Eye (tissue), 1 donor: ENCODE measurements around the gene COL23A1.
"Not testable (repeated sequence)": the region's sequence is repeated elsewhere in the genome, so short reads cannot be mapped to it uniquely, and the experiment has no call there.

ENCODE experiments used
- DNase-seq: peaks from one replicate; pipeline ENCODE4 v3.0.0-alpha.2; 2015

The COL23A1 gene

DNA sequence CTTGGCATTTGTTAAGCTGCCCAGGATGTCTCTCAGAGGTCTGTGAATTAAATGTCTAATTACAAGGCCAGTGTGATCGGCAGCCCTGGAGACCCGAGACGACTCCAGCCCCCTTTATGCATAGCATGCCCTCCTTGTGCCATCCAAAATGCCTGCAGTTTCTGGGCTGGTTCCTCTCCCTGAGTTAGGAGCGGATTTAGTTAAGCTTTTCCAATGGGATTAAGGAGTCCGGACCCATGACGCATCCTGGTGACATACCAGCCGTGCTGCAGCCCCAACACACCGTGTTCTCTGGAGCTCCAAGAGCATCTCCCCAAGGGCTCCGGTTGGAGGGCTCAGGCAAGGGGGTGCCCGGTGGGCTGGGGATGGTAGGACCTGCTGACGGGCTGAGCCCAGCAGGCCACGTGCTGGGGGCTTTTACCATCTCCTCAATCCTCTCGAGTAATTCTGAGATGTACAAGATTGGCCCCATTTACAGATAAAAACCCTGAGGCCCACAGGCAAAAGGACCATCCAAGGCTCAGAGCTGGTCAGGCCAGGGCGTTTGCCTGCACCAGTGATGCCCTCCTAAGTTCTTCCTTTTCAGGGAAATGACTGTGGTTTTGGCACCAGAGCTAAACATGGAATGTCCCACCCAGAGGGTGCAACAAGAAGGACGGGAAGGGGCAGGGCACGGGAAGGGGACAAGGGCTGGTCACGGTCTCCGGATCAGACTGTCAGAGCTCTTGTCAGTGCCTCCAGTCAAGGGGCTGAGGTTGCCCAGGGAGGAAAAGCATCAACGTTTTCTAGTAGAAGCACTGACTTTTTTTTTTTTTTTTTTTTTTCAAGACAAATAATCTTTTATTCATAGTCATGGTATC is 275.0 kb downstream of the COL23A1 start:
- DNase-seq = no peak

DNA sequence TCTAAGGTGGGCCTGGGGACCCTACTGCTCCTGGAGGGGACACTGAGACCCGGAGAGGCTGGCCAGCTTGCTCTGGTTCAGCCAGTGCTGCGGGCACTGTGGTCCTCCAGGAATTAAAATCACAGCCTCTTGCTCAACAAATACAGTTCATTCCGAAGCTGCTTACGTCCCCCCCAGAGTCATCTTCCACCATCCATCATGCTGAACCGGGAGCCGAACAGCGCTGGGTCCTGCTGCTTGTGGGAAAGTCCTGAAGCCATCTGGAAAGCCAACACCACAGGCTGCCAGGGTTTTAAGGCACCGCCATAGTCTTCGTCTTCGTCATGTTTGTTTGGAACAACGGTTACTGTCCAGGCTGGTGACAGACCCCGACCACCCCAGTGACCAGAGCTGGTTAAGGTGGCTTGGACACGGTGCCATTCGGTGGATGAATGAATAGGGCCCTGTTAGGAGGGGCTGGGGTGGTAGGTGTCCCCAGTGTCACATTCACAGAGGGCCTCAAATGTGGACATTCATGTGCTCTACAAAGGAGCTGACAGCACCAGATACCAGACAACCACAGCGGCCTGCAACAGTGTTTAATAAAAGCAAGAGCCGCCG is 276.0 kb downstream of the COL23A1 start:
- no peak for DNase-seq

DNA sequence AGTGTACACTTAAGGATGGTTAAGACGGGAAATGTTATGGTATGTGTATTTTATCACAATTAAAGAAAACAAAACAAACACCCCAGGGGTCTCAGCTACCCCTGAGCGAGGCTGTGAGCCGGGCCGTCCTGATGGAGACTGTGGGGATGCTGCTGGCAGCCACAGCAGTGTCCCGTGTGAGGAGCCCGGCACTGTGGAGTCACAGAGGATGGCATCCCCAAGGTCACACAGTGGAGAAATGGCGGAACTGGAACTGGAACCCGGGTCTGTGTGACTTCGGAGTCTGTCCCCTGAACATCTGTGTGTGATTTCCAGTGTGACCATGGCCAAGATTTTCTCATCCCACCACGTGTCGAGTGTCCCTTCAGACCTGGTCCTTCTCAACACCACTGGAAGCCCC is 276.9 kb downstream of the COL23A1 start:
- no peak for DNase-seq

DNA sequence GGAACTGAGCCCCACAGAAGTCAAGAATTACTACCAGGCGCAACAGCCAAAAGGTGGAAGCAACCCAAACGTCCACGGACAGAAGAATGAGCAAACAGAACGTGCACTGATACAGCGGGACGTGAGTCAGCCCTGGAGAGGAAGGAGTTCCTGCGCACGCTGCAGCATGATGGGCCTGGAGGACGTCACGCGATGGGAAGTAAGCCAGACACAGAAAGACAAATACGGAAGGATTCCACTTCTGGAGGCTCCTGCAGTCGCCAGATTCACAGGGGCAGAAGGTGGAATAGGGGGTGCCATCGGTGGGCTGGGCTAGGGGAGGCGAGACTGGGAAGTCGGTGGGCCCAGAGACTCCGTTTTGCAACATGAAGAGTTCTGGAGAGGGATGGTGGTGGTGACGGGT is 277.3 kb downstream of the COL23A1 start:
- no peak for DNase-seq

DNA sequence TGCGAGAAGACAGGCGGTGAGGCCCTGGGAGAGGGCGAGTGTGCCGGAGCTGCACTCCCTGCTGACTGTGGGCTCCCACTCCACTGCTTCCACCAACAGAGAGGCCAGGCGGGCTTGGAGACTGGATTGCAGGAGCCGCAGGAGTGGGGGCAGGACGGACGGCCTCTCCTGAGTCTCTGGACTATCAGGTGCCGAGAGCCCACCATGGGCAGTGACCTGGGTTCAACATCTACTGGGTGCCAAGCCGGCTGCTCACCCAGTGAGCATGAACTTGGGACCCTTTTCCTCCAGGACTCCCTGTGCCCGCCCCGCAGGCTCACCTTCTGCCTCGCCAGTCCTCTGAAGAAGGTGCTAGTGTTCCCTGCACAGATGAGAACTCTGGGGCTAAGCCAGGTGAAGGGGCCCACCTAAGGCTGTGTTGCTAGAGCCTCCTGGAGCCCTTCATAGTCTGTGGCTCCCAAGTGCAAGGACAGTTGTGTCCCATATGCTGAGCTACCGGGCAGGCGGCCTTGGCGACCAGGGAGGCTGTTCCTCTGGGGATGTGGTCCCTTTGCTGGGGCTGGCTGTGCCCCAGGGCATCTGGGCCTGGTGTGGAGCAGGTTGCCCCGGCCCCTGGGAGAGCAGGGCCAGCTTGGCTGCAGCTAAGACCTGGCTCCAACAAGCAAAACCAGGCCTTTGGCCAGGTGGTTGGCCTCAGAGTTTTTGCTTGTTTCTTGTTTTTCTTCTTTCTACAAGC is 279.9 kb downstream of the COL23A1 start:
- DNase-seq = no peak

DNA sequence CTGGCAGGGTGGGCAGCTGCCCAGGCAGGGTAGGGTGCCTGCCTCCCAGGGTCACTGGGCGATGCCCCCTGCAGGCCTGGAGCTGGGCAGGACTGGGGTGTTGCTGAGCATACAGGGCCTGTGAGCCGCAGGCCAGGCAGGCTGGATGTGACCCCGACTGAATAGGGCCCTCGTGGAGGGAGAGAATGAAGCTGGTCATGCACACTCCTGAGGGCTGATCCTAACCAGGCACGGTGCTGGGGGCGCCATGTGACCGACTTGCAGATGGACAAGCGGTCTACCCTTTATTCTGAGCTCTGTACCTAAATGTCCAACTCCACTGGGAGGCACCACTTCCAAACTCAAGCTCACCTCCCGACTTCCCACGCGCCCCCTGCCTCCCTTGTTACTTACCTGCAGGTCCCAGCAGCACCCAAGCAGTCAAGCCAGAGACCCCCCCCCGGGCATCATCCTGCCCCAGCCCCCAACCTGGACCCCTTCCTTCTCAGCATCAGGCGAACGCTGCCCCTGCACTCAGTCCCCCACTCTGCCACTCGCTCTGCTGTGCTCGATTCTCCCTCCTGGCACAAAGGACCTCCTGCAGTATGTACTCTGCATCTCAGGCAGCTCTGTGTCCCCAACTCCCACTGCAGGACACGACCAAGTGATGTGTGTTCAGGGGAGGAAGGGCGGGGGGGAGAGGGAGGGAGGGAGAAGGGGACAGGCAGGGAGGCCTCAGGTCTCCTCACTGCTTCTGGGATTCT is 280.8 kb downstream of the COL23A1 start:
- DNase-seq = no peak

DNA sequence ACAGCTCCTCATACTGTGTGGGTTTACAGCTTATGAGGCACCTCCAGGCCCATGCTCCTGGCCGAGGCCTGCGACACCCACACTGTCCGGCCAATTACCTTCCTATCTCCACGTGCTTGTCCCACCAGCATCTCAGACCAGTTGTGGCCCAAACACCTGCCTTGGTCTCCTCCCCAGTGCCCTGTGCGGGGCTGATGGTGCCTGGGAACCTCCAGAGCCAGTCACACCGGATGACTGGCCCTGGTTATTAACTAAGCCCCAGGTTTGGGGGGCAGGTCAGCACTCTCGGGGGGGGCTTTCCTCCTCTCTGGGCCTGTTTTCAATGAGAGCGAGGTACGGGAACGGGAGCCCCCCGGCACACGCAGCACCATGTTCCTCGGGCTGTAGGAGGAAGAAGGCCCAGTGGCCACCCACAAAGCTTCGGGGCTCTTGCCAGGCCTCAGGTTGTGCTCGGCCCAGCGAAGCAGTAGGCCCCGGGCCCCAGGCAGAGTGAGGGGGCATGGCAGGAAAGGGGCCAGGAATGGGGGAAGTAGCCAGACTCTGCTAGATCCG is 281.6 kb downstream of the COL23A1 start:
- DNase-seq = no peak

DNA sequence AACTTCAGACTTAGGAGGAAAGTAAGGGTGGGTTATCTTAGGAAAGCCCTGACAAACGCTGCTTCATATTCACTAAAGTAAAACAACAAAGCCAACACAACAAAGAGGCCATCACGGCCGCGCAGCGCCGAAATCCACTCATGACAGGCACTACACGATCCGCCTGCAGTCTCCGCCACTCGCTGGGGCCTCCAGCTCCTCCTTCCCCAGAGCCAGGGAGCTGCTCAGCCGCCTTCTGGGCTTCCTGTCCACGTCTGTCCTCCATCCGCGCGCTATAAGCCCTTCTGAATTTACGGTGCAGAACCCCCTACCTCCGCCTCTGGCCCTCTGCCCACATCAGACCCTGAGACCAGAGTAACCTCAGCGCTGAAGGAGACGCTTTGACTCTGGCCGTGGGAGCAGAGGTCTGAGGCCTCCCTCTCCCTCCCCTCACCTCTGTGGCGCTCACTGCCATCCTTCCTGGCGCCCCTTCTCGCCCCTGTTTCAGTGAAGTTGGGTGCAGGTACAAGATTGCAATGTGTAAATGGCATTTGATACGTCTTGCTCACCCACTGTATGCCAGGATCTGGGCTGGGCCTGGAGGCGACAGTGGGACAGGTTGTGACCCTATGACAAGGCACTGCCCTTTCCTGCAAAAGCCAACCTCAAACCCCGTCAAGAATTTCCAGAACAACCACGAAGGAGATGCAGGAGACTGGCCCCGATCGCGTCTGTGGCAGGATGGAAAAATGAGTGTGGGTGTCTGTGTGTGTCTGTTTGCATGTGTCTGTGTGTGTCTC is 282.7 kb downstream of the COL23A1 start:
- no peak for DNase-seq

DNA sequence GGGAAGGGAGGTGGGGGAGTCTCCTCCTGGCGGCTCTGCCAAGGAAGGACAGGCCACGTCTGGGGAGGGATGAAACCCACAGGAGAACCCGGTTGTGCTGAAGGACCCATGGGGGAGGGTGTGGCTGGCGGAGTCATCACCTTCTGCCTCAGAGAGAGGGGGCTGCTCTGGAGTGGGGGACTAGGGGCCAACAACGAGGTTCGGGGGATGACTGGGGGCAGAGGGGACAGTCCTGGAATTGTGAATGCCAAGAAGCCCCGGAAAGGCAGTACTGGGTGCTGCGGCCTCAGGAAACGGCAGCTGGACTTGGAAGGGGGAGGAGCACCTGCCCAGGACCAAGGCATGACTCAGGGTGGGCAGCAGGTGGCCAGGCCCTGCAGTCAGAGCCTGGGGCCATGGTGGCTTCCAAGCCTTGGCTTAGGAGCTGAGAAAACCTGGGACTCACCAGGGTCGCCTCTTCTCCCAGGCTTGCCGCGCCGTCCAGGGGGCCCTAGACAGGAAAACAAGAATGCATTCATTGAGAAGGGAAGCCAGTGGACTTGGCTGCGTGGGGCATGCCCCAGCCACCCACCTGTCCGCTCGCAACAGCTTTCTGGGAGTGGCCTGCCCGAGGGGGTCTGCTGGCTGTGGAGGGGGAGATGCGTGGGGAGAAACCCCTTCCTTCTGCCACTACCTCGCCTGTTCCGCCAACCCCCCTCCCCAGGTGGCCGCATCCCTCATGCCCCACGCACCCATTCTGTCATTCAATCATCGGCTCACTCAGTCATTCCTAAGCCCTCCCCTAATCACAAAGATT is 283.6 kb downstream of the COL23A1 start:
- DNase-seq = peak; percentile 50

DNA sequence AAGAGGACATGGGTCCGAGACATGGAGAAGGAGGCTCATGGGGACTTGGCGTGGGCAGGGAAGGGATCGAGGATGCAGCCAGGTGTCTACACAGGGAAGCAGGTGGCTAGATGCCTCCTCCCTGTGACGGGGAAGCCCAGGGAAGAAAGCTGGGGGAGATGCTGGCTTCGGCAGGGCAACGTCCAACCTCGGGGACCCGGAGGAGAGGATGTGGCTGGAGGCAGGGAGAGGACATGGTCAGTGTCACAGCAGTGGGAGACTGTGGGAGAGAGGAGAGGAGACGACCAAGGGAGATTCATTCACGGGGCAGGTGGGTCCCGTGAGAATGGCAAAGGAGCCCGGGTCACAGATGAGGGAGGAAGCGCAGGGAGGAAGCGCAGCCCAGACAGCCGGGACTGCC is 284.4 kb downstream of the COL23A1 start:
- no peak for DNase-seq

DNA sequence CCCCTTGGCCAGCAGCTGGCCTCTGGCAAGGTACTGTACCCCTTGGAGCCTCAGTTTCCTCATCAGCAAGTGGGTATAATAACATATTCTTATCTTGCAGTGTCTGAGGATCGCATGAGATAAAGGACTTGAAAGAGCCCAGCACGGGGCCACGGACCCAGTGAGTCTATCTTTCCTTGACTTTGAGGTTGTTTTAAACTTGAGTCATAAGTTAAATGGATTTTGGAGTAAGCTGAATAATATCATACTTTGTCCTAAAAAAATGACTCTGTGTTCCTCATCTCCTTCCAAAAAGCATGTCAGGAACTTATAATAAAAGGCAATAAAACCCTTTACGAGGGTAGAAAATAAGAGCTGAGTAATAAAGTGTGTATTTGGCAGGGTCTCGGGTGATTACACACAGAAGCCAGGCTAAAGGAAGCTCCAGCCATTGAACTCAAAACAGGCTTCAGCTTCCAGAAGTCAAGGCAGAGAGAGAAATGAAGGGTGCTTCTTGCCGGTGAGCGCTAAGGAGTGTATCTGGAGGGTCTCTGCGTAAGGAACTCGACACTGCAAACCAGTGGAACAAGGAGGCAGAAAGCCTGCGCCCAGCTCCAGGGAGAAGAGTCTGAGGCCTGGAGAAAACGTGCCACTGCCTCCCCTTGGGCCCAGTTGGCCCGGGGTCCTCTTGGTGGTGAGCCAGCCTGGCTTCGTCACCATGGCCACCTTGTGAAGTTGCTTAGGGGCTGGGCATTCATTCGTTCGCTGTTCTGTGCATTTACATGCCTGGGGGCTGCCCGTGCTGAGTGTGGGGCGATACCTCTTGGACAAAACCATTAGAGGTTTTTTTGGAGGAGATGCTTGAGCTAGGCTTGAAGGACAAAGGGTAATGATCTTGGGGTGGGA is 285.2 kb downstream of the COL23A1 start:
- DNase-seq = no peak

DNA sequence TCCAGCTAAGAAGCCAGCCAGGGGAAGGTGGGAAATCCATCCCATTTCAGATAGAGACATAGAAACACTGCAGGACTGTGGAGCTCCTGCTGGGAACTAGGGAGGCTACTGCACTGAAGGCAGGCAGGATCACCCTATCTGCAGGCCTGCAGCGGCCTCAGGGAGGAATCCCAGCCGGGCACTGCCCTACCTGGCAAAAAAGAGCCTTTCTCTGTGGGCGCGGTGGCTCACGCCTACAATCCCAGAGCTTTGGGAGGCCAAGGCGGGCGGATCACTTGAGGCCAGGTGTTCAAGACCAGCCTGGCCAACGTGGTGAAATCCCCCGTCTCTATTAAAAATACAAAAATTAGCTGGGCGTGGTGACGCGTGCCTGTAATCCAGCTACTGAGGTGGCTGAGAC is 286.2 kb downstream of the COL23A1 start:
- DNase-seq = no peak

DNA sequence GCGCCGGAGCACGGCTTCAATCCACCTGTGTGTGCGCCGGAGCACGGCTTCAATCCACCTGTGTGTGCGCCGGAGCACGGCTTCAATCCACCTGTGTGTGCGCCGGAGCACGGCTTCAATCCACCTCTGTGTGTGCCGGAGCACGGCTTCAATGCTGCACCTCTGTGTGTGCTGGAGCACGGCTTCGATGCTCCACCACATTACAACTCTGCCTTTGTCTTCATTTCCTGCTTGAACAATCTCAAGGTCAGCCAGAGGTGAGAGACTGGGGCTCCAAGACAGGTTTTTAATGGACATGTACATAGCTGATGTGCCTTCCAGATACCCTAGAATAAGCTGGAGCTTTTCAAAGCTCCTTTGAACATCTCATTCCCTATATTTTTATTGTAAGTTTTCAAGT is 287.9 kb downstream of the COL23A1 start:
- DNase-seq = not testable (repeated sequence)

DNA sequence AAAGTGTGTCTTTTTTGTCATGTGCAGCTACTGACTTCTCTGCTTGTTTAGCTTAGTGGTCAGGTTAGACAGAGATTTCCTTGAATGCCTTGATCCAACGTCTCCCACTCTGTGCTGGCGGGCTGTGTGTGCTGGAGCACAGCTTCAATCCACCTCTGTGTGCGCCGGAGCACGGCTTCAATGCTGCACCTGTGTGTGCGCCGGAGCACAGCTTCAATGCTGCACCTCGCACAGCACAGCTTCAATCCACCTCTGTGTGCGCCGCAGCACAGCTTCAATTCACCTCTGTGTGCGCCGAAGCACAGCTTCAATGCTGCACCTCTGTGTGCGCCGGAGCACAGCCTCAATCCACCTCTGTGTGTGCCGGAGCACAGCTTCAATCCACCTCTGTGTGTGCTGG is 288.6 kb downstream of the COL23A1 start:
- no peak for DNase-seq

DNA sequence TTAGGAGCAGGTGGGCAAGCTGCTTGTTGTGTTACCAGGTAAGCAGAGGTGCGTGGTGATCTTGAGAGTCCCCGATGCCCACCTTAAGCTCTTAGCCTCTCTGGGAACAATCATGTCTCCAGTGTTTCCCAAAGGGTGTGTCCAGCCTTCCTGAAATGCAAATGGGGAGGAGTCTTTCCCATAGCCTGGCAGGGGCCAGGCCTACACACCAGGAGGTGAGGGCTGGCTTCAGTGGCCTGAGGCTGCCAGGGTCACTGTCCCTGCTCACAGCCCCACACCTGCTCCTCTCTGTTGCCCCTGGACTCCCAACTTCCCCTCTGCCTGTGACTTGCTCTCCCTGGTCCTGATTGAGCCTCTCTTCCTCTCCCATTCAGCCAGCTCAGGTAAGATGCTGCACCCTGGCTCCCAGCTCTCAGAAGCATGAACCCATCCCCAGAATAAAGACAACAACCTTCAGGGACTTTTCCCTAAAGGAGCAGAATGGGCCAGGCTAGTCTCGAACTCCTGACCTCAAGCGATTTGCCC is 291.8 kb downstream of the COL23A1 start:
- DNase-seq = no peak

DNA sequence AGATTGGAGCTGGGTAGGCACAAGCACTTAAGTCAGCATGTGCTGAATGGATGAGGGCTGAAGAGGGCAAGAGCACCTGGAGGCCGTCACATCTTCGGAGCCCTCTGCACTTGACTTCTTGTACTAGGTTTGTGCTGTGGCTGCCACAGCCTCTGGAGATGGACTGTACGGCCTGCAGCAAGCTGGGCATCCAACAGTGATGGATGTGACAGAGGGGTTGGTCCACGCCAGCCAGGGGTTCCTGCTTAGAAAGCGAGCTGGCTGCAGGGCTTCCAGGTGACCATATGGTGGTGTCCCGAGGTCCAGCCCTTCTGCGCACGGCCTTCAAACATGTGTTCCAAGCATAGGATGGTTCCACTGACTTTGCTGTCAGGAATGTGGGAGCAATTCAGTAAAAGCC is 292.4 kb downstream of the COL23A1 start:
- DNase-seq = no peak

DNA sequence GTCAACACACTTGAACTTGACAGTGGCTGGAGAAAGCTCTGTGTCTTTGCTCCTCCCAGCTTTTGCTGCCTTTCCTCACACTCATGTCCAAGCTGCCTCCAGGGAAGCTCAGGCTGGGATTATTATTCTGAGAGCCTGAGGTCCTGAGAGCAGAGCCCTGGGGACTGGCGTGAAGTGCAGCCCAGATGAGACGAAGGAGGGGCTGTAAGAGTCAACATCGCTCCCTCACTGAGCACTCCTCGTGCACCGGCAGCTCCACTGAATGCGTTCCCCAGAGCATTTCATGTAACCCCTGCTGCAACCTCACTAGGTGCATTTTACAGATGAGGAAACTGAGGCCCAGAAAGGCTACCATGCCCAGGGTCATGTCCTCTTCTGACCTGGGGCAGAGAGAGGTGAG is 294.1 kb downstream of the COL23A1 start:
- no peak for DNase-seq

DNA sequence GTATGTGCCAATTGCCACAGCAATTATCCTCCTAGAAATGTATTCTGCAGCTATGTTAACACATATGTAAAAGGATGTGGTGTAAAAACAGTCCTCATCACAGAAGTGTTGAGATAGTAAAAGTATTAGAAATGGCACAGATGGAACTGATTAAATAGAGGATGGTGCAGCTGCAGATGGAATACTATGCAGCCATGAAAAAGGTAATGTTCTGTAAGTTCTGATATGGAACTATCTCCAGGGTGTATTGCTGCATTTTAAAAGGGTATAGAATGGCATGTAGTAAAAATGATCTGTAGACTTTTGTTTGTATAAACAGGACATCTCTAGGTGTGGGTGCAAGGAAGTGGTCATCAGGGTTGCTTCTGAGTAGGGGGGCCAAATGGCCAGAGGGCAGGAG is 294.6 kb downstream of the COL23A1 start:
- DNase-seq = no peak

DNA sequence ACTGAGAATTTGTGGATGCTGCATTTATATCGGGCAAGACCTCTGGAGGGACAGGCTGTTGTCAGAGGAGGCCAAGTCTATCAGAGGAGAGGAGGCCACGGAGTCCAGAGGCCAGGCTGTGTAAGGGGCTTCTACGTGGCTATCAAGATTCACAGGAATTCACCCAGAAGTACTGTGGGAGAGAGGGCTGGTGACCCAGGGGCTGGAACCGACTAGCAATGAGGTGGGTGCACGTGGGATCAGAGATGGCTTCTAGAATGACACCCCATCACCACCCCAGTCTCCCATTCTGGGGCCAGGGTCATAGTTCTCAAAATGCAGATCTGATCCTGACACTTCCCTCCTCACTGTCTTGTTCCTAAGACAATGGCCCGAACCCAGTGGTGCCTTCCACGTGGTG is 296.4 kb downstream of the COL23A1 start:
- no peak for DNase-seq

DNA sequence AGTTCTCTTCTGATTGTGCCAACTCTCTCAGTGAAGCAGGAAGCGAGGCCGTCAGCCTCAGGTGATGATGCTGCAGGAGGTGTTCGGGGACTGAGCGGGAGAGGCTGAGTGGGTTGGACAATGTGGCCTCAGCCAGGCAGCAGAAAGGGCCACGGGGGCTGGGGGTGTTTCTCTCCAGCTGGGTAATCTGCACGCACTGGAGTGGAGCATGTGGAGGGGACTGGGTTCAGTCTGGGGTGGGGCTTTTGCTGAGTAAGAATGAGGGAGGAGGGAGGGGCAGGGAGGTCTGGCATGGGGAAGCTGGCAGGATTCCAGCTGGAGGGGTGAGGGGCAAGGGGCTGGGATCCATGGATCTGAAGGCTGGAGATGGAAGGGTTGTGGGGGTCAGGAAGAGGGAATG is 296.8 kb downstream of the COL23A1 start:
- DNase-seq = no peak
